Stimulated activated CD4-positive, alpha-beta T cell treated with anti-CD3 and anti-CD28 coated beads, Interleukin-1b, Interleukin-23, amount 100 ng/mL, for 4 hours (primary cell): Measurements from ENCODE around the gene BCAR1.

Experiments
- DNase-seq, 2 donors: peaks; one replicate each; pipeline ENCODE4 v3.0.0-alpha.2; 2020; ENCODE audit warnings: low read depth in 2 of 2

BCAR1 gene

DNA sequence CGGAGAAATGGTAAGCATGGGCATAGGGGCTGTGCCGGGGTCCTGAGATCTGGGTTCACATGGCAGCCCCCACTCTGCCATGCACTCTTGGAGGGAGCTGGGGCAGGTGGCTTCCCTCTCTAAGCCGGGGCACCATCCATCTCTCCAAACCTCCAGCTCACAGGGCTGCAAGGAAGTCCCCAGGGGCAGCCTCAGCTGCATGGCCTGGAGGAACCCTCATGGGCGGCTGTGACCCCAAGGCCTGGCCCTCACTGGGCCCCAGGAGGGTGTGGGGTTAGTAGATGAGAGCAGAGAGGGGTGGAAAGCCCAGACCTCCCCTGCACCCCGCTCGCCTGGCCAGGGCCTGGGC lies 47.0 kb downstream of the BCAR1 start:
- DNase-seq: no peak

DNA sequence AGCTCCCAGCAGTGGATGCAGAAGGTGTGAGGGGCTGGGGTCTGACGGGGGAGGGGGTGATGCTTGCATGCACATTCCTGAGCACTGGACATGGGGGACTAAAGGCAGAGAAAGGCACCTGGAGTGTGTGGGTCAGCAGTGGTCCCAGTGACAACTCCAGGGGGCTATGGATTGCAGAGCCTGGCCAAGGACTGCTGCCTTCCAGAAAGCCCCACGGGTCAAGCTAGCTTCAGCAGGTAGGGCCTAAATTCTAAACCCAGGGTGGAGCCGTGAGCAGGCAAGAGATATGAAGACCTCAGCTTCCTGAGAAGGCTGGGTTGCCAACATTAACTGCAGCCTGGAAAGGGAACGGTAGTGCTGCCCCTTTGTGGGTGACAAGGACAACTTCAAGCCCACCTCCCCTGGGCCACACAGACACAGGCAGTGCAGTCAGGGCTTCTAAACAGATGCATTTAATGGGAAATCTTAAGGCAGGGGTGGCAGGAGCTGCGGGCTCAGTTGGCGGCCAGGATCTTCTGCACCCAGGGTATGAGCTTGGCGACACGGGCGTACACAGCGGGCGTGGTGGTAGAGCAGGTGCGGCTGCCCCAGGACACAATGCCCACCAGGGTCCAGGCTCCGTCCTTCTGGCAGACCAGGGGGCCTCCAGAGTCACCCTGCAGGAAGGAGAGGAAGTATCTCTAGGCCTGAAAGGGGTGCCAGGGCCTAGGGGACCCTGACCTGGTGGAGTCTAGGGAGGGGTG lies 47.6 kb downstream of the BCAR1 start:
- DNase-seq: no peak

DNA sequence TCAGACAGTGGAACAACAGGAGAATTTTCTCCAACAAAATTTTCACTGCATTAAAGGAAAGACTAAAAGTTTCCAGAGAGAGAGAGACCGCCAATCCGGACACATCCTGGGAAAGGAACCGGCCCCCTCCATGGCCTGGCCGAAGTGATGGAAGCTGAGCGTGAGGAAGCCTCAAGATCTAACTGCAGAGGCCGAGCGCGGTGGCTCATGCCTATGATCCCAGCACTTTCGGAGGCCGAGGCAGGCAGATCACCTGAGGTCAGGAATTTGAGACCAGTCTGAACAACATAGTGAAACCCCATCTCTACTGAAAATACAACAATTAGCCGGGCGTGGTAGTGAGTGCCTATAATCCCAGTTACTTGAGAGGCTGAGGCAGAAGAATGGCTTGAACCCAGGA lies 48.3 kb downstream of the BCAR1 start:
- no peak for DNase-seq

DNA sequence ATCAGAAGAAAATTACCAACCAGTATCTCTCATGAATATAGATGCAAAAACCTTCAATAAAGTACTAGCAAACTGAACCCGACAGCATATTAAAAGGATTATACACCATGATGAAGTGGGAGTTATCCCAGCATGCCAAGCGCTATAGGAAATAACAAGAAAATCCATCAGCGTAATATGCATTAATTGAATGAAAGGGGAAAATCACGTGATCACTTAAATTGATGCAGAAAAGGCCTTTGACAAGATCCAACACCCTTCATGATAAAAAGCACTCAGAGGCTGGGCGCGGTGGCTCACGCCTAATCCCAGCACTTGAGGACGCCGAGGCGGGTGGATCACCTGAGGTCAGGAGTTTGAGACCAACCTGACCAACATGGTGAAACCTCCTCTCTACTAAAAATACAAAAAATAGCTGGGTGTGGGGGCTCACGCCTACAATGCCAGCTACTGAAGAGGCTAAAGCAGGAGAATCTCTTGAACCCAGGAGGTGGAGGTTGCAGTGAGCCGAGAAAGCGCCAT lies 49.3 kb downstream of the BCAR1 start:
- no peak for DNase-seq

DNA sequence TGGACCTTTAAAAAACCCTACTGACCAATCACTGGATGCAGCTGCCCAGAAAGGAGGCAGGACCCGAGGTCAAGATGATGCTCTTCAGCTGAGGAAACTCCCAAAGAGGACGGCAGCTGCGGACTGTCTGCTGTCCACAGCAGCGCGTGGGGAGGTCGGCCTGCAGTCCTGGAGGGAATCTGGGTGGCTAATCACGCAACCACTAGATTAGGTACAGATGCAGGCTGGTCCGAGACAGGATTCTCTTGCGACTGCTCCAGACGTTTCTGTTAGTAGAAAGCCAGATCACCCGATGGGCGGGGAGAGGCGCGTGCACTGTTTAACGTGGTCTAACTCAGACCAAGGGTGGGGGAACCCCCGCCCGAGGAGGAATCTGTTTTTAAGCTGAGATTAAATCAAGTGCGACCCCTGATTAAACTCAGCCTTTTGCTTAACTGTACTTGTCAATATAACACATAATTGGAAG lies 53.3 kb downstream of the BCAR1 start:
- DNase-seq: no peak

DNA sequence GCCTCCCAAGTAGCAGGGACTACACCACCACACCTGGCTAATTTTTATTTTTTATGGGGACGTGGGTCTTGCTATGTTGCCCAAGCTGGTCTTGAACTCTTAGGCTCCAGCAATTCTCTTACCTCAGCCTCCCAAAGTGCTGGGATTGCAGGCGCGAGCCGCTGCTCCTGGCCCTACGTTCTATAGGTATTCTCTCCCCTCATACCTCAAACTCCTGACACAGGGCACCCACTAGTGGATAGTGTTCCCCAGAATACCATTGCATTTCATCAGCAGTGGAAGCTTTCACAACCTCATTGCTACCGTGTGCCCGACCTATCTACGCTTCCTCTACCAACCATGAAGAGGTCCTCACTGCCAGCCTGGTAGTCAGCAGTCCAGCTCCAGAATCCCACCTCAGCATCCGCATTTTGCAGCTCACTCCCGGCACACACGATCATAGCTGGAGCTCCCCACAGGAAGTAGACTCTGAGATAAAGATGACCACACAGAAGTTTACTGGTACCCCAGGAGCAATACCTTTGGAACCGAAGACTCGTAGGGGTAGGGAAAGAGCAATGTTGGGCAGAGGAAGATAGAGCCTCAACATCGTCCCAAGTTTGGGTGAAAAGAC lies 53.8 kb downstream of the BCAR1 start:
- DNase-seq: no peak

DNA sequence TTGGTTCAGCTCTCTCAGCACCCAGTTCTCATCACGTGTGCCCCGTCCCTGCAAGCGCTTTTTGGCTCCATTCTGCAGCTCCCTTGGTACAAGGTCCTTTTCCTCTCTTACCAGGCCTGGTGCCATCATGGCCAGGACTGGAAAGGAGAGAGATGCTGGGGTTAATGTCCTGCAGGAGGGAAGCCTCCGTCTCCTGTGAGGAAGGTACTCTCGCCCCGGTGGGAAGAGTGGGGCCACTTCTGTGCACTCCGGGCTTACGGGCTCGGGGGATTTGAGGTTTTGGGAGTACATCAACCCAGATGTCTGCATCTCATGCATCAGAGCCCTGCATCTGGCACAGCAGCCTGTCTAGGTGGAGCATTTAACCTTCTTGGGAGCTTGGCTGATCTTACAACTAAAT lies 54.6 kb downstream of the BCAR1 start:
- no peak for DNase-seq

DNA sequence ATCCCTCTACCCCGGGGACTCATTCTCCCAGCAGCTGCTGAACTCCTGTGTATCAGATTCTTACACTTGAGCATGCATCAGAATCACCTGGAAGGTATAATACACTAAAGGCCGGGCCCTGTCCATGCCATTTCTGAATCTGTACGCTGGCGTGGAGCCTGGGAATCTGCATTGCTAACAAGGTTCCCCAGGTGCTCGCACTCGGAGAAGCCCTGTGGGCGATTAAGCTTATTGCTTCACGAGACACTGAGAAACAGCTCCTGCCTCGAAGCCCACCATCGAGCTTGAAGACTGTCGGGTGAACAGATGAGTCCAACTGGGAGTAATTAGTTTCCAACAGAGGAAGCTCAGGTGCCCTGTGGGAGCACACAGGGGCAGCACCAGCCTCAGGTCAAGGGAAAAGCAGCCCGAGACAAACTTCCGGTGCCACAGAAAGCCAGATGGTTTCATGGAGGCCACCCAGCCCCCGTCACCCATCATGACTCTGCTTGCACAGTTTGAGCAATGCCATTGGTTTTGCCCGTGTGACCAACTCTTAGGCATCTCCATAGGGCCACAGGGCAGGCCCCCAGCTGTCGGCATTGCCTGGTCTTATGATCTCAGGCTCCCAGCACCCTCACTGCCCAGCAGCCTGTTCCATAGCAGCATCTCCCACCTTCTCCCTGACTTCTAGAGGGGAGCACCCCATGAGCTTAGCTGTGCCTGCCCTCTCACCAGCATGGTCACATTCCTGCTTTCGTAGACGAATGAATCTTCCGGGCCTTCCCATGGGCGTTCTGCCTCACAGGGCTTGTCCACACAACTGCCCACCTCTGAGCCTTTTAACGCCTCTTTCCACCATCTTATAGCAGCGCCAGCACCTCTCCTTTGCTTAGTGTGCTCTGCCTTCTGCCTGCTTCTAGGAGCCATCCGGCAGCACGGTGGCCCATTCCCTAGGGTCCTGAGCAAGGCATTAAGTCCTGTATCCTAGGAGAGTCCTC lies 55.3 kb downstream of the BCAR1 start:
- no peak for DNase-seq

DNA sequence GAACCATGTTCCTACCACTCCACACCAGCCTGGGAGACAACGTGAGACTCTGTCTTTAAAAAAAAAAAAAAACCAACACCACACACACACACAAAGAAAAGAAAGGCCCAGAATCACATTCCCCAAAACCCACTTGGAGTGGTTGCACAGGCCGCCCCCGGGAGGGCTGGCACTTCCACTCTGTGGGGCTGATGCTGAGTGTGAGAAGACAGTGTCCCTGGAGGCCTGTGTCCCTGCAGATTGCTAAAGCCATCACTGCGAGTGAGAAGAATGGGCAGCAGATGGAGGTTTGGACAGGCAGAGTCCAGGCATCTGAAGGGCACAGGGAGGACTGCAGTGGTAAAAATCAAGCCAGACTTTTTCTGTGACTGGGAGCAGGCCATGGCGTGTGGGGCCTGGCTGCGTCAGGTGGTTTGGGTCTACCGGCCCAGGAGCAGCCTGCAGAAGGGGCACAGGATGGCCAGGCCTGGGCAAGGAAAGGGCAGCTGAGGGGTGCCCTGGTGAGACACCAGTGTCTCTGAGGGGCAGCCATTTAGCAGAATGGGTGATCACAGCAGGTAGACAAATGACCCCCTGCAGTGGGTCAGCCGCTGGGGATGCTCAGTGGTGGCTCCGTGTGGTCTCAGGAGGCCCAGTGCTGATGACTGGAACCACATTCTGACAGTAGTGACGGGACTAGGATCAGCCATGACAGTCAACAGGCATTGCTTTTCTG lies 57.5 kb downstream of the BCAR1 start:
- no peak for DNase-seq

DNA sequence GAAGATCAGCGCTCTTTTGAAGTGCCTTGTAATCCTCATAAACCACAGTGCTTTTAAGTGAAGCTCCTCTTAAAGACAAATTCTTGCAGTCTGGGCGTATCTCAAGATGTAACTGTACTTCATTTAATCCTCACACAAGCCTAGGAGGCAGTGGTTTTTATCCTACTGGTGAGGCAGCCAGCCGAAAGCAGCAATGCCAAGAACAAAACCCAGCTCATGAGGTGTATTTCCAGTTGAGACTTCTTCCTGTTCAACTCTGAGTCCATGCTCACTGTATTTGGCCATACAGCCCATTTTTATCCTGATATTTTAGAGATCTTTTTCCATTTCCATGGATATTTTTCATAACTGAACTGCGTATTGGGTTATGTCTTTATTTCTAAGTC lies 58.2 kb downstream of the BCAR1 start:
- no peak for DNase-seq

DNA sequence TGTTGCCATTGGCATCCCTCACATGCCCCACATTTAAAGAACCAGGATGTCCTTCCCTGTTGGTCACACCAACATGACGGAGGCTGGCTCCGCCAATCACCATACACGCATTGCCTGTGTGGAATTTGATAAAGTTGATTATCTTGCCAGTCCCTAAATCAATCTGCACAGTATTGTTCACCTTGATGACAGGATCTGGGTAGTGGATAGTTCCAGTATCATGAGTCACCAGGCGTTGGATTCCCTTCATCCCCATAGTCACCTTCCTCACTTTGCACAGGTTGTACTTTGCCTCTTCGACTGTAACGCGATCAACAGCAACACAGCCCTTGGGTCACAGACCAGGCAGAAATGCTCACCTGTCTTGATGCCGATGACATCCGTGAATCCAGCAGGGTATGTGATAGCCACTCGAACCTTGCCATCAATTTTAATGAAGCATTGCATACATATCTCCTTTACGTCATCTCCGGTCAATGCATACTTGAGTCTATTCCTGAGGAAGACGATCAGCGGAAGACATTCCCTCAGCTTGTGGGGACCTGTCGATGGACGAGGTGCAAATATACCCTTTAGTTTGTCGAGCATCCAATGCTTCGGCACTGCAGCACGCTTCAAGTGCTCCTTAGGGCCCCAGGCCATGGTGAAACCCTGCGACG lies 58.7 kb downstream of the BCAR1 start:
- no peak for DNase-seq

DNA sequence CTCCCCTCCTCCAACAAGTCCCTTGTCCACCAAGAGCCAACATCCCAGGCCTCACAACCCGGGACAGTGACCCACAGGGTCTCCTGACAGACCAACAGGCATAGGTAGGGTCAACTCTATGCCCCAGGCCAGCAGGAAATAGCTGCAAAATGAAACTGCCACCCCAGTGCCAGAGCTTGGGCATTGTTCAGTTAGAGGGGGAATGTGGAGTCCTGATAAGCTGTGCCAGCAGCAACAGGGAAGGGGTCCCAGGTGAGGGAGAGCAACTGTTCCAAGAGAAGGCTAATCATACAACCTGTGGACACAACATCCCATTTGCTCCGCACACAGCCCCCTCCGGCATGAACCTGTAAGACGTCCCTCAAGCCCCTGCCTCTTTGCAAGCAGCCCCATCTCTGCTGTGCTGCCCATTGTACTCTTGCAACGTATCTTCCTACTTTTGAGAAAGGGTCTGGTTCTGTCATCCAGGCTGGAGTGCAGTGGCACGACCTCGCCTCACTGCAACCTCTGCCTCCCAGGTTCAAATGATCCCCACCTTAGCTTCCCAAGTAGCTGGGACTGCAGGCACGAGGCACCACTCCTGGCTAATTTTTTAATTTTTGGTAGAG lies 61.7 kb downstream of the BCAR1 start:
- DNase-seq: no peak

DNA sequence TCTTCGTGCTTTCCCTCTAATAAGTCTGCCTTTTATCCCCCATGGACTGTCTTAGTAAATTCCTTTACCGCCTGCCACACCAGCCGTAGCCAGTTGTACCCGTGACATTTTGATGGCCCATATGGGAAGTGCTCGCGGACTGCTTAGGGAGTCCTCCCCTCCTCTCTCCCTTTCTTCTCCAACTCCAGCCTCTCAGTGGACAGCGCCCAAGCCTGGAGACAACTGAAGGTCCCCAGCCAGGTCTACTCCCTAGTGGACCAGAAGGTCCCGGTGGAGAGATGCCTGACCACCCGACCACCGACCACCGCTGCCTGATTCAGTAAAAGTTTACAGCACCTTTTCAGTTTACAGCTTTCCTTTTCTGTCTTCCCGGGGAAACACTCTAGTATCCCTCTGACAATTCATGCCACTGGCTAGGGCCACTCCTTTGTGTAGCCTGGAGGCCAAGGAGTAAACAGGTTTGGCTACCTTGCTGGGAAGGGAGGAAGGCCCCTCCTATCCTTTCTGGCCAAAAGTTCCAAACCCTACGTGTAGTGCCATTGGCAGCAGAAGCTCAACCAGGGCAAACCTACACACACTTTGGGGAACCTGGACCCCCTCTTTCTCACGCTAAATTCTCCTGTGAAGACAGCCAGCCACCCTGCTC lies 62.5 kb downstream of the BCAR1 start:
- no peak for DNase-seq

DNA sequence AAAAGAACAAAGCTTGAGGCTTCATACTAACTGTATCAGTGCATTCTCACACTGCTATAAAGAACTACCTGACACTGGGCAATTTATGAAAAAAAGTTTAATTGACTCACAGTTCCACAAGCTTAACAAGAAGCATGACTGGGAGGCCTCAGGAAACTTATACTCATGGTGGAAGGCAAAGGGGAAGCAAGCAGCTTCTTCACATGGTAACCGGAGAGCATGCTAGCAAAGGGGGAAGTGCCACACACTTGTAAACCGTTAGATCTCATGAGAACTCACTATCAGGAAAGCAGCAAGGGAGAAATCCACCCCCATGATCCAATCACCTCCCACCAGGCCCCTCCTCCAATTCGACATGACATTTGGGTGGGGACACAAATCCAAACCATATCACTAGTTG lies 69.8 kb downstream of the BCAR1 start:
- no peak for DNase-seq

DNA sequence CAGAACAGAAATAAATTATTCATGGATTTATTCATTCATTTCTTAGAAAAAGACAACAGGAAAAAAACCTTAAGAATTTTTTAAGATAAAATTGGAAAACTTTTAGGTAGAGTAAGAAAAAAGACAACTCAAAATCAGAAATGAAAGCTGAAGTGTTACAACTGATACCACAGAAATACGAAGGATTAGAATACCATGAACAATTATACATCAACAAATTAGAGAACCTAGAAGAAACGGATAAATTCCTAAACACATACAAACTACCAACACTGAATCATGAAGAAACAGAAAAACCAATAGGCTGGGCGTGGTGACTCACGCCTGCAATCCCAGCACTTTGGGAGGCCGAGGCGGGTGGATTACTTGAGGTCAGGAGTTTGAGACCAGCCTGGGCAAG lies 72.2 kb downstream of the BCAR1 start:
- DNase-seq: no peak
